OCI-LY7 (cell line): Measurements from ENCODE around the gene STX11. TPM values are rescaled to one million over a fixed set of nuclear protein-coding genes. Genes with fewer than 3 reads are reported as not detected.
"Not testable (repeated sequence)": the region's sequence is repeated elsewhere in the genome, so short reads cannot be mapped to it uniquely, and the experiment has no call there.

ENCODE experiments used
- BruUV-seq: library from RNA; stranded (reverse); fragments of 400-500 nt; replicated peaks from 2 replicates; lab custom pipeline; 2021; lab: Mats Ljungman, UMichigan
- CTCF ChIA-PET: fragments of 300-600 bp; sonication (Branson Sonifier 250); formaldehyde crosslinking; loops from one replicate; lab custom pipeline; 2022; ENCODE audit warnings: antibody characterized with exemption; ENCODE audit not compliant: unreplicated experiment; lab: Charles Lee
- POLR2A ChIA-PET: fragments of 300-600 bp; sonication (Branson Sonifier 250); formaldehyde crosslinking; loops from one replicate; lab custom pipeline; 2022; ENCODE audit warnings: antibody characterized with exemption; lab: Charles Lee
- DNase-seq: peaks from one replicate; pipeline ENCODE4 v3.0.0-alpha.2; 2015; ENCODE audit warnings: low spot score
- H2AFZ ChIP-seq: fragments of 200-600 bp; sonication (generic), shearing (Covaris generic); 2 replicates; pipeline ENCODE4 v1.6.1; 2014; ENCODE audit warnings: mild to moderate bottlenecking, antibody characterized with exemption, low read length, moderate library complexity
- H3K27ac ChIP-seq: fragments of 200-600 bp; sonication (generic); 2 replicates; pipeline ENCODE4 v1.5.1; 2014; ENCODE audit warnings: mixed run types, low read depth, mild to moderate bottlenecking, moderate library complexity, low read length, inconsistent platforms; ENCODE audit not compliant: poor library complexity, severe bottlenecking
- H3K36me3 ChIP-seq: fragments of 200-600 bp; sonication (generic); 2 replicates; pipeline ENCODE4 v1.6.1; 2014; ENCODE audit warnings: mild to moderate bottlenecking, antibody characterized with exemption, low read length, moderate library complexity, mixed read lengths; ENCODE audit not compliant: insufficient read depth
- H3K4me1 ChIP-seq: fragments of 200-600 bp; sonication (generic); 2 replicates; pipeline ENCODE4 v1.5.1; 2014; ENCODE audit warnings: mild to moderate bottlenecking, low read length; ENCODE audit not compliant: insufficient read depth, poor library complexity, severe bottlenecking
- H3K4me2 ChIP-seq: fragments of 200-600 bp; sonication (generic); 2 replicates; pipeline ENCODE4 v1.6.1; 2014; ENCODE audit warnings: mild to moderate bottlenecking, low read length
- H3K4me3 ChIP-seq: fragments of 200-600 bp; sonication (generic); 2 replicates; pipeline ENCODE4 v1.5.1; 2014; ENCODE audit warnings: mild to moderate bottlenecking, low read depth, low read length; ENCODE audit not compliant: poor library complexity, severe bottlenecking
- H3K79me2 ChIP-seq: fragments of 200-600 bp; sonication (generic); 2 replicates; pipeline ENCODE4 v1.6.1; 2016; ENCODE audit warnings: low read depth, mild to moderate bottlenecking, low read length, moderate library complexity, mixed read lengths; ENCODE audit not compliant: insufficient read depth
- H3K9me2 ChIP-seq: fragments of 200-600 bp; sonication (generic); 2 replicates; pipeline ENCODE4 v1.6.1; 2016; ENCODE audit warnings: mild to moderate bottlenecking, low read length, mixed read lengths; ENCODE audit not compliant: insufficient read depth
- H3K9me3 ChIP-seq: fragments of 200-600 bp; sonication (generic); 2 replicates; pipeline ENCODE4 v1.6.1; 2014; ENCODE audit warnings: mild to moderate bottlenecking, mixed run types, low read length, mixed read lengths
- H4K20me1 ChIP-seq: fragments of 200-600 bp; sonication (generic); 2 replicates; pipeline ENCODE4 v1.6.1; 2014; ENCODE audit warnings: mild to moderate bottlenecking, antibody characterized with exemption, low read length, moderate library complexity, mixed read lengths; ENCODE audit not compliant: insufficient read depth
- CTCF ChIP-seq: fragments of 200-600 bp; sonication (generic); conservative IDR thresholded peaks from 2 replicates; pipeline ENCODE4 v1.5.1; 2014; ENCODE audit warnings: mild to moderate bottlenecking, antibody characterized with exemption, low read length, moderate library complexity, mixed read lengths
- EZH2phosphoT487 ChIP-seq: fragments of 200-600 bp; sonication (generic); IDR thresholded peaks from 2 replicates; pipeline ENCODE4 v1.6.1; 2018; ENCODE audit warnings: low read depth, borderline replicate concordance, mild to moderate bottlenecking, mixed run types, antibody characterized with exemption, low read length, moderate library complexity, mixed read lengths
- intact Hi-C: fragments of 100-400 bp; cut with micrococcal nuclease; formaldehyde crosslinking; loops from one replicate; pipeline ENCODE4 v1.10.0; 2022; ENCODE audit not compliant: unreplicated experiment
- total RNA-seq, 2 experiments: library from RNA; depleted of rRNA in 1 of 2; stranded (reverse); fragments of >200 nt in 1 of 2; shearing (Covaris generic) in 1 of 2; gene quantifications; 2 replicates each; pipeline ENCODE4 v1.2.3, GENCODE V29; 2014 to 2022

STX11 gene
- total RNA-seq, 2 experiments from 2014 or later = 0.16 to 1.1 TPM

GRCh38 chr6:144131248-144131709 lies 19.0 kb upstream of the STX11 start:
- Histone ChIP-seq H4K20me1 (no peaks in the 10 kb centered on the region), H3K4me2 (no peak overlapping the region), H2AFZ (no peak overlapping the region), H3K27ac (no peak overlapping the region), H3K36me3 (no peaks in the 10 kb centered on the region), H3K9me2 (no peaks in the 10 kb centered on the region), H3K4me3 (no peak overlapping the region), H3K9me3 (no peaks in the 10 kb centered on the region), H3K4me1 (no peaks in the 10 kb centered on the region), H3K79me2 (no peaks in the 10 kb centered on the region)
- TF ChIP-seq CTCF (no peak), EZH2phosphoT487 (no peak)
- intact Hi-C loops = no loop called here
- CTCF ChIA-PET = no interaction called here
- BruUV-seq = no TSS peak
- DNase-seq = no peak
- POLR2A ChIA-PET = interaction anchor here (1.5 kb wide), 1 partner anchor 13 kb away, joined by 3 read pairs; no protein-coding TSS in a partner anchor

GRCh38 chr6:144132167-144132690 lies 18.1 kb upstream of the STX11 start:
- H3K4me3 ChIP-seq, H3K27ac ChIP-seq, H3K79me2 ChIP-seq, H3K4me2 ChIP-seq, DNase-seq, H3K9me3 ChIP-seq, intact Hi-C loops, H4K20me1 ChIP-seq, BruUV-seq, H3K9me2 ChIP-seq, H3K36me3 ChIP-seq, H2AFZ ChIP-seq, H3K4me1 ChIP-seq: not testable (repeated sequence)
- POLR2A ChIA-PET = interaction anchor here (1.5 kb wide), 1 partner anchor 12 kb away, joined by 3 read pairs; no protein-coding TSS in a partner anchor
- CTCF ChIA-PET = interaction anchor here (0.6 kb wide), 1 partner anchor 15 kb away, joined by 3 read pairs; no protein-coding TSS in a partner anchor

GRCh38 chr6:144133225-144133821 lies 17.0 kb upstream of the STX11 start:
- no peak for DNase-seq
- ChIA-PET CTCF (no interaction called here), POLR2A (no interaction called here)
- Histone ChIP-seq H3K36me3 (no peaks in the 10 kb centered on the region), H3K9me3 (no peaks in the 10 kb centered on the region), H3K4me1 (no peaks in the 10 kb centered on the region), H3K9me2 (no peaks in the 10 kb centered on the region), H3K4me3 (no peak overlapping the region), H3K4me2 (no peak overlapping the region), H3K27ac (no peak overlapping the region), H3K79me2 (no peaks in the 10 kb centered on the region), H2AFZ (no peak overlapping the region), H4K20me1 (no peaks in the 10 kb centered on the region)
- intact Hi-C loops = no loop called here
- no peak for TF ChIP-seq EZH2phosphoT487
- no peak for TF ChIP-seq CTCF
- no TSS peak for BruUV-seq
